SK-N-SH (cell line): Measurements from ENCODE around the gene ZGRF1. TPM values are rescaled to one million over a fixed set of nuclear protein-coding genes. Genes with fewer than 3 reads are reported as not detected.

Experiments used
- CTCF ChIA-PET: fragments of 300-600, 350-600 bp; formaldehyde crosslinking; extraction: SDS; loops from one replicate; lab custom pipeline; 2021; lab: Yijun Ruan, JAX
- POLR2A ChIA-PET: fragments of 350-600 bp; sonication (Branson Sonifier 250); formaldehyde crosslinking; extraction: SDS; loops from one replicate; lab custom pipeline; 2020; ENCODE audit warnings: antibody characterized with exemption, inconsistent platforms; lab: Yijun Ruan, JAX
- DNase-seq: peaks from one replicate; pipeline ENCODE4 v3.0.0; 2012
- H2AFZ ChIP-seq: fragments of 200-600 bp; sonication (generic); 2 replicates; pipeline ENCODE4 v1.8.1; 2016; ENCODE audit warnings: antibody characterized with exemption, mild to moderate bottlenecking, low read depth
- H3F3A ChIP-seq: fragments of 200-600 bp; sonication (generic); replicated peaks from 2 replicates; pipeline ENCODE3; 2016; ENCODE audit warnings: antibody characterized with exemption, mild to moderate bottlenecking; ENCODE audit not compliant: insufficient read depth
- H3K27ac ChIP-seq, 2 experiments: fragments of 200-500 bp in 1 of 2; fragments of 200-600 bp in 1 of 2; sonication (Bioruptor generic) in 1 of 2; sonication (generic), shearing (Covaris generic) in 1 of 2; 2 replicates each; pipeline versions ENCODE4 v1.5.1 to v1.6.1; 2014 to 2016; ENCODE audit warnings: low read depth in 2 of 2, inconsistent platforms in 1 of 2, low read length in 1 of 2, mild to moderate bottlenecking in 1 of 2, mixed read lengths in 1 of 2
- H3K27me3 ChIP-seq: fragments of 200-600 bp; sonication (generic), shearing (Covaris generic); 2 replicates; pipeline ENCODE4 v1.6.1; 2016; ENCODE audit warnings: mixed run types; ENCODE audit not compliant: insufficient read depth
- H3K36me3 ChIP-seq, 2 experiments: fragments of 200-500 bp in 1 of 2; fragments of 200-600 bp in 1 of 2; sonication (Bioruptor generic) in 1 of 2; sonication (generic) in 1 of 2; replicated peaks in 1 of 2; 2 replicates each; pipeline versions ENCODE3 to v1.5.1; 2014 to 2016; ENCODE audit warnings: low read length in 1 of 2, mild to moderate bottlenecking in 1 of 2; ENCODE audit not compliant: insufficient read depth in 2 of 2, control insufficient read depth in 1 of 2
- H3K4me1 ChIP-seq, 2 experiments: fragments of 200-500 bp in 1 of 2; fragments of 200-600 bp in 1 of 2; sonication (Bioruptor generic) in 1 of 2; sonication (generic), shearing (Covaris generic) in 1 of 2; 2 replicates each; pipeline versions ENCODE4 v1.5.1 to v1.6.1; 2014 to 2016; ENCODE audit warnings: low read depth in 1 of 2, low read length in 1 of 2, mixed run types in 1 of 2; ENCODE audit not compliant: insufficient read depth in 2 of 2, control insufficient read depth in 1 of 2
- H3K4me2 ChIP-seq: fragments of 200-600 bp; sonication (generic), shearing (Covaris generic); 2 replicates; pipeline ENCODE4 v1.6.1; 2017; ENCODE audit warnings: mixed run types
- H3K4me3 ChIP-seq, 2 experiments: fragments of 200-500 bp in 1 of 2; fragments of 200-600 bp in 1 of 2; sonication (Bioruptor generic) in 1 of 2; sonication (generic), shearing (Covaris generic) in 1 of 2; 2 replicates each; pipeline versions ENCODE4 v1.5.1 to v1.8.1; 2014 to 2016; ENCODE audit warnings: low read depth in 2 of 2, inconsistent platforms in 1 of 2, low read length in 1 of 2, mild to moderate bottlenecking in 1 of 2, mixed read lengths in 1 of 2, moderate library complexity in 1 of 2
- H3K79me2 ChIP-seq: fragments of 200-600 bp; sonication (generic); 2 replicates; pipeline ENCODE4 v1.8.1; 2017; ENCODE audit warnings: mild to moderate bottlenecking; ENCODE audit not compliant: insufficient read depth
- H3K9ac ChIP-seq: fragments of 200-600 bp; sonication (generic); 2 replicates; pipeline ENCODE4 v1.6.1; 2017; ENCODE audit warnings: mixed run types
- H3K9me2 ChIP-seq: fragments of 200-600 bp; sonication (generic); 2 replicates; pipeline ENCODE4 v1.6.1; 2017; ENCODE audit warnings: mixed run types
- H3K9me3 ChIP-seq: fragments of 200-600 bp; sonication (generic); 2 replicates; pipeline ENCODE4 v1.6.1; 2017; ENCODE audit warnings: mixed run types, mild to moderate bottlenecking, moderate library complexity
- H4K20me1 ChIP-seq: fragments of 200-600 bp; sonication (generic); 2 replicates; pipeline ENCODE4 v1.6.1; 2017; ENCODE audit warnings: mild to moderate bottlenecking, mixed run types; ENCODE audit not compliant: insufficient read depth
- CTCF ChIP-seq: fragments of 200-600 bp; sonication (generic); IDR thresholded peaks from 2 replicates; pipeline ENCODE4 v1.6.1; 2017; ENCODE audit warnings: antibody characterized with exemption, mild to moderate bottlenecking, moderate library complexity
- FOSL2 ChIP-seq: IDR thresholded peaks from 2 replicates; pipeline ENCODE4 v1.4.0; 2012; ENCODE audit warnings: low read depth, mild to moderate bottlenecking, moderate library complexity, borderline replicate concordance
- GABPA ChIP-seq: IDR thresholded peaks from 2 replicates; pipeline ENCODE4 v1.4.0; 2012; ENCODE audit warnings: low read depth, mild to moderate bottlenecking
- MEF2A ChIP-seq: IDR thresholded peaks from 2 replicates; pipeline ENCODE4 v1.4.0; 2012; ENCODE audit warnings: low read depth, borderline replicate concordance
- NFIC ChIP-seq: IDR thresholded peaks from 2 replicates; pipeline ENCODE4 v1.4.0; 2012; ENCODE audit warnings: borderline replicate concordance
- PBX3 ChIP-seq: IDR thresholded peaks from 2 replicates; pipeline ENCODE4; 2012
- RCOR1 ChIP-seq: fragments of 150-350 bp; IDR thresholded peaks from 2 replicates; pipeline ENCODE4 v1.6.1; 2017; ENCODE audit warnings: antibody characterized with exemption, low read length
- TEAD4 ChIP-seq: IDR thresholded peaks from 2 replicates; pipeline ENCODE4 v1.4.0; 2012; ENCODE audit warnings: mild to moderate bottlenecking, borderline replicate concordance; ENCODE audit not compliant: insufficient read depth
- USF1 ChIP-seq: IDR thresholded peaks from 2 replicates; pipeline ENCODE4 v1.4.0; 2012; ENCODE audit warnings: low read depth, borderline replicate concordance
- USF2 ChIP-seq: fragments of 150-350 bp; IDR thresholded peaks from 2 replicates; pipeline ENCODE4 v1.6.1; 2017; ENCODE audit warnings: antibody characterized with exemption, low read length, low read depth, borderline replicate concordance
- YY1 ChIP-seq: IDR thresholded peaks from 2 replicates; pipeline ENCODE4 v1.4.0; 2012; ENCODE audit warnings: low read depth, mild to moderate bottlenecking
- ZBTB33 ChIP-seq: IDR thresholded peaks from 2 replicates; pipeline ENCODE4 v1.4.0; 2012; ENCODE audit warnings: low read depth, borderline replicate concordance
- WGBS: methylation state at CpG from one replicate; pipeline ENCODE4 v1.1.6; 2017; ENCODE audit warnings: low lambda C conversion rate; 5-methylcytosine and 5-hydroxymethylcytosine counted together
- polyA plus RNA-seq, 3 experiments: library from polyadenylated mRNA; depleted of rRNA; stranded (reverse); fragments of >200 nt; gene quantifications; 2 replicates each; pipeline ENCODE4 v1.2.3, GENCODE V29; 2012

The ZGRF1 gene
- polyA plus RNA-seq, 1 of the 3 experiments (the other 2 are of a cell fraction), result 2.4 TPM

- H2AFZ ChIP-seq, result no peak overlapping the region
- ChIA-PET CTCF (interaction anchor here (1.3 to 2.5 kb wide), 5 partner anchors 10 to 192 kb away, joined by 6 to 12 read pairs (median 6); no protein-coding TSS in a partner anchor), POLR2A (no interaction called here)
- H3K9me3 ChIP-seq, result no peaks in the 10 kb centered on the region
- no peaks in the 10 kb centered on the region for H4K20me1 ChIP-seq
- WGBS, result 46% methylated on average over 17 of the region's 21 CpGs
- peak overlapping the region; percentile 39; the same call in 1 of the 2 replicates for H3K4me2 ChIP-seq
- H3K4me1 ChIP-seq, result peaks cover 6 to 26% of the 10 kb centered on the region in 2 experiments; a peak in 2 of 4 replicates
- H3K79me2 ChIP-seq, result no peaks in the 10 kb centered on the region
- no peak overlapping the region for H3K9ac ChIP-seq
- TF ChIP-seq USF2 (no peak), MEF2A (no peak), YY1 (no peak), NFIC (no peak), USF1 (no peak), PBX3 (no peak), TEAD4 (no peak), ZBTB33 (no peak), RCOR1 (no peak), CTCF (no peak), GABPA (no peak), FOSL2 (no peak)
- TF ChIP-seq, all 33 proteins: peak for 0
- peak; percentile 35 for DNase-seq
- Histone ChIP-seq H3F3A (peaks cover 3% of the 10 kb centered on the region), H3K9me2 (no peaks in the 10 kb centered on the region), H3K27me3 (peaks cover 50% of the 10 kb centered on the region; the same call in 1 of the 2 replicates), H3K36me3 (no peaks in the 10 kb centered on the region), H3K27ac (no peak overlapping the region), H3K4me3 (peak overlapping the region; percentile 6 to 26; a peak in 2 of 4 replicates)
Measured at GRCh38 chr4:112519689-112520597, 116.8 kb downstream of the ZGRF1 start.
